Activated B cell treated with CpG ODN at 0.5 μM for 24 hours (primary cell): Measurements from ENCODE around the gene COX7A2. TPM values are rescaled to one million over a fixed set of nuclear protein-coding genes. Genes with fewer than 3 reads are reported as not detected.

Source experiments
- ATAC-seq: fragments of 200-7000 bp; cut with Tn5 transposase; one replicate; pipeline ENCODE4 v1.10.0; 2021; ENCODE audit warnings: low read depth, mild to moderate bottlenecking, moderate library complexity
- CTCF ChIA-PET: fragments of 350-600 bp; sonication (Branson Sonifier 250); formaldehyde crosslinking; loops from one replicate; lab custom pipeline; 2021; ENCODE audit warnings: antibody characterized with exemption; lab: Charles Lee
- POLR2A ChIA-PET: fragments of 350-600 bp; sonication (Branson Sonifier 250); formaldehyde crosslinking; loops from one replicate; lab custom pipeline; 2021; ENCODE audit warnings: antibody characterized with exemption; lab: Charles Lee
- DNase-seq: peaks from one replicate; pipeline ENCODE4 v3.0.0; 2022
- H3K27ac Mint-ChIP-seq: one replicate; pipeline ENCODE4 v1.8.0; 2020; ENCODE audit warnings: mixed read lengths
- H3K27me3 Mint-ChIP-seq: one replicate; pipeline ENCODE4 v1.8.0; 2021; ENCODE audit warnings: mixed read lengths
- H3K36me3 Mint-ChIP-seq: one replicate; pipeline ENCODE4 v1.8.0; 2021; ENCODE audit warnings: low read depth, mixed read lengths
- H3K4me1 Mint-ChIP-seq: one replicate; pipeline ENCODE4 v1.8.0; 2021; ENCODE audit warnings: mixed read lengths
- H3K4me3 Mint-ChIP-seq: one replicate; pipeline ENCODE4 v1.8.0; 2020; ENCODE audit warnings: mild to moderate bottlenecking, mixed read lengths
- H3K9me3 Mint-ChIP-seq: one replicate; pipeline ENCODE4 v1.8.0; 2020; ENCODE audit warnings: mixed read lengths
- intact Hi-C: fragments of 100-400 bp; cut with micrococcal nuclease; formaldehyde crosslinking; loops from one replicate; pipeline ENCODE4 v1.15.1; 2024
- total RNA-seq: library from RNA; stranded (reverse); gene quantifications from 2 replicates; pipeline ENCODE4 v1.2.3, GENCODE V29; 2022
- TF ChIP-seq, protein P1 (sequence below): fragments of 200-600 bp; IDR thresholded peaks from one replicate; pipeline ENCODE4 v1.8.0; 2022; ENCODE audit warnings: antibody characterized with exemption, mild to moderate bottlenecking

Gene COX7A2
- total RNA-seq, 1 donor from 2014 or later = 259 TPM

DNA sequence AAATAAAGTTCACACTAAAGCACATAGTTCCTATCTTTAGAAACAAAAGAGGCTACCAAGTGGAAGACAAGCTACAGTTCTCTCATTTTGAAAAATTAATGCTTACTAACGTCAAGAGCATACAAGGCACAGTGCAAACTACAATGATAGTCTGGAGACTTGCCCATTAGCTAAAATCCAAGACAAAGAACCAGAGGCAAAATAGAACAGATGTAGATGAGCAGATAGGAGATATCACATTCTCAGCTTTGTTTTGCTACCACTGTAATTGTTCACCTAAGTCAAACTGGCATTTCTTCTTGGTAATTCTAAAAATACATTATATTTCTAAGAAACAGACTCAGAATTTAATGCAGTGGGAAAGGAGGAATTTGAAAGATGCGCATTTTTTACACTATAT, 35.8 kb upstream of the COX7A2 start:
- Mint-ChIP-seq H3K9me3 (no peaks in the 10 kb centered on the region), H3K4me1 (peaks cover 53% of the 10 kb centered on the region), H3K36me3 (peaks cover 18% of the 10 kb centered on the region), H3K27me3 (no peaks in the 10 kb centered on the region), H3K27ac (no peak overlapping the region), H3K4me3 (no peak overlapping the region)
- POLR2A ChIA-PET = no interaction called here
- ATAC-seq = no peak
- CTCF ChIA-PET = interaction anchor here (1.5 kb wide), 1 partner anchor 13 kb away, joined by 5 read pairs; no protein-coding TSS in a partner anchor
- TF ChIP-seq, protein P1, sequence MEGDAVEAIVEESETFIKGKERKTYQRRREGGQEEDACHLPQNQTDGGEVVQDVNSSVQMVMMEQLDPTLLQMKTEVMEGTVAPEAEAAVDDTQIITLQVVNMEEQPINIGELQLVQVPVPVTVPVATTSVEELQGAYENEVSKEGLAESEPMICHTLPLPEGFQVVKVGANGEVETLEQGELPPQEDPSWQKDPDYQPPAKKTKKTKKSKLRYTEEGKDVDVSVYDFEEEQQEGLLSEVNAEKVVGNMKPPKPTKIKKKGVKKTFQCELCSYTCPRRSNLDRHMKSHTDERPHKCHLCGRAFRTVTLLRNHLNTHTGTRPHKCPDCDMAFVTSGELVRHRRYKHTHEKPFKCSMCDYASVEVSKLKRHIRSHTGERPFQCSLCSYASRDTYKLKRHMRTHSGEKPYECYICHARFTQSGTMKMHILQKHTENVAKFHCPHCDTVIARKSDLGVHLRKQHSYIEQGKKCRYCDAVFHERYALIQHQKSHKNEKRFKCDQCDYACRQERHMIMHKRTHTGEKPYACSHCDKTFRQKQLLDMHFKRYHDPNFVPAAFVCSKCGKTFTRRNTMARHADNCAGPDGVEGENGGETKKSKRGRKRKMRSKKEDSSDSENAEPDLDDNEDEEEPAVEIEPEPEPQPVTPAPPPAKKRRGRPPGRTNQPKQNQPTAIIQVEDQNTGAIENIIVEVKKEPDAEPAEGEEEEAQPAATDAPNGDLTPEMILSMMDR = no peak
- intact Hi-C loops = no loop called here
- no peak for DNase-seq

DNA sequence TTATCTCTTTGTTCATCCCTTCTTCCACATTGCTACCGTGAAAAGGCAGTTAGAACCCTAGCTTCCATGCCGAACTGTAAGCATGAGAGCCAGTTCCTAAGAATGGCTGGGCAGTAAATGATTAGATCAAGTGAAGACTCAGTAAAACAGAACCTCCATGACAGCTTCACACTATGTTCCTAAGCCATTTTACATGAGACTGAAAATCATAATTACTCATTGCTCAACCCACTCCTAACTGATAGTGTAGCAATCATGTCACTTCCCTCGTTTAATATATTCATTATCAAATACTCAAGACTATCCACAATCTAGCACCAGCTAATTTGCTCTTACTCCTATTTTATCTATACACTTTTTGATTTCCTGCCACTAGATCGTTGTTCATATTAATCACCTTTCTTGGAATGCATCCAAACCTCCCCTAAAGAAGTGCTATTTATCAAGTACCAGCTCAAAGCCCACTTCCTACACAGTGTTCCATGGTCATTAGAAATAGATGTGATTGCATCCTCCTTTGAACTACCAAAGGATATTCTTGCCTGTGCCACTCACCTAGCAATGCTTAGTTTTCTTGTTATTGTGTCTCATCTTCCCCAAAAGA, 35.0 kb upstream of the COX7A2 start:
- TF ChIP-seq, protein P1 = no peak
- no peaks in the 10 kb centered on the region for H3K27me3 Mint-ChIP-seq
- H3K27ac Mint-ChIP-seq = no peak overlapping the region
- no peaks in the 10 kb centered on the region for H3K9me3 Mint-ChIP-seq
- H3K4me3 Mint-ChIP-seq = no peak overlapping the region
- DNase-seq (no peak), ATAC-seq (no peak)
- intact Hi-C loops = no loop called here
- peaks cover 26% of the 10 kb centered on the region for H3K36me3 Mint-ChIP-seq
- CTCF ChIA-PET = interaction anchor here (1.5 kb wide), 1 partner anchor 12 kb away, joined by 5 read pairs; no protein-coding TSS in a partner anchor
- peaks cover 61% of the 10 kb centered on the region for H3K4me1 Mint-ChIP-seq
- POLR2A ChIA-PET = no interaction called here

DNA sequence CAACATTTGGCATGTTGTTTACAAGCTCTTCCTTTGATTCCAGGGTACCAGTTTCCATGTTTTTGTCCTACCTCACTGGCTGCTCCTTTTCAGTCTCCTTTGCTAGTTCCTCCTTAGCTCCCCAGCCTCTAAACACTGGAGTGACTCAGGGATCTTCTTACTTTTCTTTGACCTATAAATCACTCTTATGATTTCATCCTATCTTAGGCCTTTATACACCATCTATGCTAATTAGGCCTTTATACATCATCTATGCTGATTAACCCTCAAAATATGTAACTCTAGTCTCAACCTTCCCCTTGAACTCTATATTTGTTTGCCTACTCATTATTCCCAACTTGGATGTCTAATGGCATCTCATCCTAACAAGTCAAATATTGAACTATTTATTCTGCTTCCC, 31.5 kb upstream of the COX7A2 start:
- H3K27ac Mint-ChIP-seq = no peak overlapping the region
- H3K9me3 Mint-ChIP-seq = no peaks in the 10 kb centered on the region
- peaks cover 50% of the 10 kb centered on the region for H3K36me3 Mint-ChIP-seq
- DNase-seq (no peak), ATAC-seq (no peak)
- peaks cover 62% of the 10 kb centered on the region for H3K4me1 Mint-ChIP-seq
- intact Hi-C loops = no loop called here
- POLR2A ChIA-PET = no interaction called here
- H3K27me3 Mint-ChIP-seq = no peaks in the 10 kb centered on the region
- TF ChIP-seq, protein P1 = no peak
- no peak overlapping the region for H3K4me3 Mint-ChIP-seq
- CTCF ChIA-PET = interaction anchor here (0.6 to 1.4 kb wide), 2 partner anchors 8 to 250 kb away, joined by 3 to 6 read pairs; no protein-coding TSS in a partner anchor

DNA sequence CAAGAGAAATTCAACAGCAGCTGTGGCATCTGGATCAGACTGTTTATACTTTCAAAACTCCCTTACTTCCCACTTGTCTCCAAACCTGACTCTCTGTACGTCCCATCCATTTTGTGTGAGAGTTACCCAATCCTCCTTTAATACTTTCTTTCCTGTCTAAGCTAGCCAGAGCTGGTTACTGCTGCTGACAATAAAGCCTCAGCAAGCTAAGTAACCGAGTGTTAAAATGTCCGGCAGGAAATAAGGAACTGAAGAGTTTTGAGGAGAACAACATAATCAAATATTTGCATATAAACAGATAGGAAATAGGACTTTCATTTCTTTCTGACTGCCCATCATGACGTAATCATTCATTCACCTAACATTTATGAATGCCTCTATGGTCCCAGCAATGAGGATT, 29.4 kb upstream of the COX7A2 start:
- no peak overlapping the region for H3K27ac Mint-ChIP-seq
- TF ChIP-seq, protein P1 = no peak
- H3K9me3 Mint-ChIP-seq = no peaks in the 10 kb centered on the region
- H3K4me1 Mint-ChIP-seq = peaks cover 50% of the 10 kb centered on the region
- ChIA-PET POLR2A (interaction anchor here (0.6 kb wide), 1 partner anchor 1746 kb away, joined by 3 read pairs; no protein-coding TSS in a partner anchor), CTCF (interaction anchor here (0.9 kb wide), 1 partner anchor 11 kb away, joined by 3 read pairs; no protein-coding TSS in a partner anchor)
- H3K4me3 Mint-ChIP-seq = no peak overlapping the region
- intact Hi-C loops = no loop called here
- H3K27me3 Mint-ChIP-seq = no peaks in the 10 kb centered on the region
- peaks cover 54% of the 10 kb centered on the region for H3K36me3 Mint-ChIP-seq
- DNase-seq = no peak
- ATAC-seq = no peak

DNA sequence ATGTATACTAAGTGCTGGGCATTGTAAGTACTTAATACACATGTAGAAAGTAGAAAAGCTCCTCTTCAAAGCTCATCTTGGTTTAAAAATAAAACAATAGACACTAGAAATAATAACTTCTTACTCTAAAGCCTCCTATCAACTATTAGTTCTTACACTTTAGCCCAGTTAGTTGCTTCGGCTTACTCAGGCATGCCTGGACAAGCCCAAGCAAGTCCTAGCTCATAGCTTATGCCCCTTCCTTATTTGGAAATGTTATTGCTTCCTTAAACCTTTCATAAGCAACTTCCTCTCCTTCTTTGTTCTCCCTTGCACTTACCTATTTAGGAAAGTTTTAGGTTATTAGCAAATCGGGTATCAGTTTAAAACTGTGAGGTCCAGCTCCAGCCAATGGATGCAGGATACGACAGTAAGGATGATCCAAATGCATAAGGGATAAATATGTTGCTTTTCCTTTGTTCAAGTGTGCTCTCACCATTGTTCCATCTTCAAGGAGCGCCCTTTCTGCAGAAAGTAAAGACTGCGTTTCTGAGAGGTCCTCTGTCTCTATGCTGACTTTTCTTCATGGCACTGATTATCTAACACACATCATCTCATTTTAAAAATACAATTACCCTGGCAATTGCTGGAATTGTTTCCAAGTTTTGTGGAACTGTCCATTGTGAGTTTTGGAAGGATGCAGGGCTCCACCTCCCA, 28.7 kb upstream of the COX7A2 start:
- intact Hi-C loops = no loop called here
- H3K27me3 Mint-ChIP-seq = no peaks in the 10 kb centered on the region
- POLR2A ChIA-PET = interaction anchor here (0.5 to 0.6 kb wide), 2 partner anchors 1665 to 1745 kb away, joined by 3 read pairs; no protein-coding TSS in a partner anchor
- DNase-seq = no peak
- CTCF ChIA-PET = interaction anchor here (0.8 to 0.9 kb wide), 2 partner anchors 12 to 61 kb away, joined by 3 read pairs; no protein-coding TSS in a partner anchor
- peaks cover 55% of the 10 kb centered on the region for H3K36me3 Mint-ChIP-seq
- no peak overlapping the region for H3K4me3 Mint-ChIP-seq
- TF ChIP-seq, protein P1 = no peak
- no peak for ATAC-seq
- H3K9me3 Mint-ChIP-seq = no peaks in the 10 kb centered on the region
- peak overlapping the region; percentile 20 for H3K27ac Mint-ChIP-seq
- peaks cover 49% of the 10 kb centered on the region for H3K4me1 Mint-ChIP-seq
